Measurements from ENCODE around the gene TMED3.
"Not testable (repeated sequence)": the region's sequence is repeated elsewhere in the genome, so short reads cannot be mapped to it uniquely, and the experiment has no call there.

GRCh38 chr15:79319973-79320372 is 9.1 kb downstream of the TMED3 start:
- TF ChIP-seq CTCF (conservative IDR thresholded peaks at IDR 0.05 in 1 of 2, IDR thresholded peaks at IDR 0.05 in 1 of 2; ENCODE audit: extremely low read depth in 1 of 2, insufficient read depth in 1 of 2, low read depth in 1 of 2, low read length in 2 of 2); EZH2 (IDR thresholded peaks at IDR 0.05; ENCODE audit: borderline replicate concordance, low read length): not testable (repeated sequence)

Measured in mammary epithelial cell (primary cell).